ENCODE results near the gene AFMID.
A peak's percentile ranks its signal among the peaks of the same experiment; 100 is the strongest.
"Not testable (repeated sequence)": the region's sequence is repeated elsewhere in the genome, so short reads cannot be mapped to it uniquely, and the experiment has no call there.

The AFMID gene

DNA sequence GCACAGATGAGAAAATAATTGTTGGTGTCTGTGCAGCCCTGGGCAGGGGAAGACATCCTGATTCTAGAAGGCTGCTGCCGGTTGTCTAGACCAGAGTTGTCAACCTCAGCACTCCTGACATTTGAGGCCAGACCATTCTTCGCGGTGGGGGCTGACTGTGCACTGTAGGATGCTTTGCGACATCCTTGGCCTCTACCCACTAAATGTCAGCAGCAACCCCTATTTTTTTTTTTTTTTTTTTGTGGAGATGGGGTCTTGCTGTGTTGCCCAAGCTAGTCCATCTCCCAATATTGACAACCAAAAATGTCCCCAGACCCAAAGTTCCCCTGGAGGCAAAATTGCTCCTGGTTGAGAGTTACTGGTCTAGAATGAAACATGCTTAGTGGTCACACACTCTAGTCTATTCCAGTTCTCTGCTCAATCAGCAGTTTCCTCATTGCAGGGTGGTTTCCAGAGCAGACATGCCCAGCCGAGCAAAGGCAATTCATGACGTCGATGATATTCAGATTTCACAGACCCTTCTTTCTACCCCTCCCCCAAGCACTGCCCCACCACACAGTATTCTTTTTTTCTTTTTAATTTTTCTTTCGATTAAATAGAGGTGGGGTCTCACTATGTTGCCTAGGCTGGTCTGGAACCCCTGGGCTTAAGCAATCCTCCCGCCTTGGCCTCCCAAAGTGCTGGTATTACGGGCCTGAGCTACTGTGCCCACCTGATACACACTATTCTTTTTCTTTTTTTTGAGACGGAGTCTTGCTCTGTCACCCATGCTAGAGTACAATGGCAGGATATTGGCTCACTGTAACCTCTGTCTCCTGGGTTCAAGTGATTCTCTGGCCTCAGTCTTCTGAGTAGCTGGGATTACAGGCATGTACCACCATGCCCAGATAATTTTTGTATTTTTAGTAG, 32.0 kb upstream of the AFMID start:
- DNase-seq = peak; percentile 75

DNA sequence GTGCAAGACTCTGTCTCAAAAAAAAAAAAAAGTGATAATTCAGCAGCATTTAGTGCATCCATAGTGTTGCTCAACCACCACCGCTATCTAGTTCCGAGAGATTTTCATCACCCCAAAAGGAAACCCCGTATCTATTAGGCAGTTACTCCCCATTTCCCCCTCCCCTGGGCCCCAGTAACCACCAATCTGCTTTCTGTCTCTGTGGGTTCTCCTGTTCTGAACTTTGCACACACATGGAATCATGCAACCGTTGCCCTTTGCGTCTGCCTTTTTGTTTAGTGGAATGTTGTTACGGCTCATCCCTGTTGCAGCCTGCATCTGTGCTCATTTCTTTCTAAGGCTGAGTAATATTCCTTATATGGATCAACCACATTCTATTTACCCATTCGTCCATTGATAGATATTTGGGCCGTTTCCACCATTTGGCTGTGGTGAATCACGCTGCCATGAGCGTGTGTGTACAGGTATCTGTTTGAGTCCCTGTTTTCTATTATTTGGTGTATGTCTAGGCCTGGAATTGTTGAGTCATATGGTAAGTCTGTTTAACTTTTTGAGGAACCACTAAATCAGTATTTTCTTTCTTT, 27.5 kb upstream of the AFMID start:
- no peak for DNase-seq

DNA sequence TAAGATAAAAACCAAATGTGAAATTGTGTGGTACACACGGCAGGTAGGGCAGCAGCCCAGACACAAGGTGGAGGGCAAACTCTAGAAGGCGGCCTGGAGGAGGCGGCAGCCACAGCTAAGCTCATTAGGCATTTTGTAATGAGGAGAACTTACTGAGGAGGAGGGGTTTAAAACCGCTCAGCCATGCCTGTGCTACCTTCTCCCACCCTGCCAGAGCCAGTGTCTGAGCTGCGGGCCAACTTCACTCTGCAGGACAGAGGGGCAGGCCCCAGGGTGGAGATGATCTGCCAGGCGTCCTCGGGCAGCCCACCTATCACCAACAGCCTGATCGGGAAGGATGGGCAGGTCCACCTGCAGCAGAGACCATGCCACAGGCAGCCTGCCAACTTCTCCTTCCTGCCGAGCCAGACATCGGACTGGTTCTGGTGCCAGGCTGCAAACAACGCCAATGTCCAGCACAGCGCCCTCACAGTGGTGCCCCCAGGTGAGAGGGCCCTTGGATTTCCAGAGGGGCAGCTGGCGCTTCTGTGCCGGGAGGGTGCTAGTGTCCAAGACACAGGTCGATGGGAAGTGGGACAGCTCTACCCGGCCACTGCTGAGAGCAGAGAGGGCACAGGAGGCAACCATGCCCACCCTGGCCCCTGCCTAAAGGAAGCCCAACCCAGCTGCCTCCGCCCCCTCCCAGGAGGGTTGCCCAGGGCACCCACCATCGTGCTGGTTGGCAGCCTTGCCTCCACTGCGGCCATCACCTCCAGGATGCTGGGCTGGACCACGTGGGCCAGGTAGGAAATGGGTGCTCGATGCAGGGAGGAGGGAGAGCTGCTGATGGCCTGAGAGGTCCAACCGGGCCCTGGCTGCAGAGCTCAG, 23.0 kb upstream of the AFMID start:
- DNase-seq = no peak

DNA sequence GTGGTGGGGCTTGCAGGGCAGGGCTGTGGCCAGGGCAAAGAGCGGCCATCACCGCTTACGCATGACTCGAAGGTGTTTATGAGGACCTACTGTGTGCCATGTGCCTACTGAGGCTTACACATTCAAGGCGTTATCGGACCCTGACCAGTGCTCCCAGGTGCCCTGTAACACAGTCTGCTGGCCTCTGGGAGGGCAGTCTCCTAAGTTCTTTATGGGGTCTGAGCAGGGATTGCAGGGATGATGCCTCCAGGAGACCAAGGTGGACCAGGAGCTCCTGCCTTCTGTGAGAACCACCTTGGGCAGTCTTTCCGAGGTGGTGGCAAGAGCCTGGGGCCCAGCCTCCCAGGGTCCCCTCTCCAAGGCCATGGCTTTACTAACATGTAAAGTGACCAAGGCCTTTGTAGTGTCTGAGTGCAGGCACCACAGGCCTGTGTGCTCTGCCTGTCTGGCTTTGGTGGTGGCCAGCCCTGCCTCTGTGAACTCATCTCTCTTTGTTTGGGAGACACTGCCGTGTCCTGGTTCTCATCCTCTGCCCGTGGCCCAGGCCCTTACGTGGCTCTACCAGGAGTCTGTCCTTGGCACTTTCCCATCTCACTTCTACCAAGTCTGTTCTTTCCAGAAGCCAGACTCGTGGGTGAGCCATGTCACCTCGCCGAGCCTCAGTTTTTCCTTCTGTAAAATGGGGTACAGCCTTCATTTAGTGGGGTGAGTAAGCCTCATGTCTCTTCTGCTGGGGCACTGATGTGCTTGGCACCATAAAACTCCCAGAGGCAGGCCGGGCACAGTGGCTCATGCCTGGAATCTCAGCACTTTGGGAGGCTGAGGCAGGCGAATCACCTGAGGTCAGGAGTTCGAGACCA, 22.2 kb upstream of the AFMID start:
- no peak for DNase-seq

DNA sequence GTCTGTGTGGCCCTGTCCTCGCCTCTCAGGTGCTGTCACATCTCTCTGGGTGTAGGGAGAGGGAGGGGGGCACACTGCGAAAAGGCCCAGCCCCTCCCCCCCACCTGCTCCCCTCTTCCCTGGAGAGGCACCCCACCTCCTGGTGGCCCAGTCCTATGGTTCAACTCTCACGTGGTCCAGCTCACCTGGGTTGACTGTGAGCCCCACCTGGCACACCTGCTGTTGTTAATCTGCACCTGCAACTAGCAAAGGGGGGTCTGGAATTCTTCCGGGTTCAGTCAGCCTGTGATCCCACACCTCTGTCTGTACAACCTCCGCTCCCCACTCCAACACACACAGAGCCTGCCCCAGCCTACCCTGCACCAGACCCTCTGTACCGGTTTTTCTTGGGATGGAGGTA, 20.7 kb upstream of the AFMID start:
- no peak for DNase-seq

DNA sequence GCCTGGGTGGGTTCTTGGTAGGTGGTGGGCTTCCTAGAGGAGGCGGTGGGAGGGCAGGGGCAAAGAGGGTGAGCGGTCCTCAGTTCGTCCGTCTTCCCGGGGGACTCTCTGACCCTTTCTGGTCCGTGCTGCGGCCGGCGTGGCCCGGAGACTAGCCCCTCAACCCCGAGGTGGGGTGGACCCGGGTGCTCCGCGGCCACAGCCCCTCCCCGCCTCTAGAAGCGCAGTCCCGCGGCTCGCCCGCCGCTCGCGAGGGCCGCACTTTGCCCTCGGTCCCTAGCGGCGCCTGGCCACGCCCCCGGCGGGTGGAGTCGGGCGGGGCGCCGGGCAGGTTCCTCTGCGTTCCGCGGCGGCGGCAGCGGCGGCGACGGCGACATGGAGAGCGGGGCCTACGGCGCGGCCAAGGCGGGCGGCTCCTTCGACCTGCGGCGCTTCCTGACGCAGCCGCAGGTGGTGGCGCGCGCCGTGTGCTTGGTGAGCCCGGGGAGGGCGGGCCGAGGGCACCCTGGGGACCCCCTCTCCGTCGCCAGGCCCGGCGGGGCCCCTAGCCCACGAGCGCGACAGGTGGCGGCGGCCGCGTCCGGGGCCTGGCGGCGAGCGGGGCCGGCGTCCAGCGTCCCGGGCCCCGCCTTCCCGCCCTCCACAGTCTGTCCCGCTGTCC, 18.8 kb upstream of the AFMID start, which contains the start of gene SYNGR2:
SYNGR2 (plus strand) TSS at position 340 of the 661 bp plus-strand sequence; CDS start at position 376, 36 bp downstream.
- peak; percentile 90 for DNase-seq

DNA sequence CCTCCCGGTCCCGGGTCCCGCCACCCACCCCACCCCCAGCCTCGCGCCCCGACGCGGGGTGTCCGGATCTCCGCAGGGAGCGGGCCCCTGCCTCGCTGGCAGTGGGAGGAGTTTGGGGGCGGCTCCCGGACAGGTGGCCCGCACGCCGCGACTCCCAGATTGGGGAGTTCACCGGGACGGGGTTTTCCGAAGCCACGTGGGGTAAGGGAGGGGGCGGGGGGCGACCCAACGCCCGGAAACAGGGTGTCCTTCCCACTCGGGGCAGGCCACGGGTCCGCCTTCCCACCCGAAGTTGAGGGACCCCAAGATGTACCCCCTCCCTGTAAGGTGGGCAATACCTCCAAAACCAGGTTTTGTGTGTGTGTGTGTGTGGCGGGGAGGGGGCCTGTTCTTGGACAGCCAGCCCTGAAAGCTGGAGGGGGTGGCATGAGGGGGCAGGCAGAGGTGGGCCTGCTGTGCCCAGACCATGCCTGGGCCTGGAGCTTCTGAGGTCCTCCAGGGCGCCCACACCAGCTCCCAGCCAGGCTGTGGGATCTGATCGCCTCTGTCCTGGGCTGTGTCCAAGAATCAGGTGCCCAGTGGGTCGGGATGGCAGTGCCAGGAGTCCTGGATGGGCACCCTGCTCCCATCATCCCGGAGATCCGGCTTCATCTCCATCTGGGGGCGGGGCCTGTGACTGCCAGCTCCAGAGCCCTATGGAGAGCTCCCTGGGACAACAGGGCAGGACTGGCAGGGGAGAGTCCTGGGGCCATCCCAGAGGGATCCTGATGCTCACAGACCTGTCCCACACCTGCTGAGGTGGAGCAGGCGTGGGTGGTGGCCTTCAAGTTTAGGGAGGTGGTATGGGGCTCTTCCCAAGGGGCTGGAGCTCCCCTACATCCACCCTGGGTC, 18.0 kb upstream of the AFMID start:
- no peak for DNase-seq

DNA sequence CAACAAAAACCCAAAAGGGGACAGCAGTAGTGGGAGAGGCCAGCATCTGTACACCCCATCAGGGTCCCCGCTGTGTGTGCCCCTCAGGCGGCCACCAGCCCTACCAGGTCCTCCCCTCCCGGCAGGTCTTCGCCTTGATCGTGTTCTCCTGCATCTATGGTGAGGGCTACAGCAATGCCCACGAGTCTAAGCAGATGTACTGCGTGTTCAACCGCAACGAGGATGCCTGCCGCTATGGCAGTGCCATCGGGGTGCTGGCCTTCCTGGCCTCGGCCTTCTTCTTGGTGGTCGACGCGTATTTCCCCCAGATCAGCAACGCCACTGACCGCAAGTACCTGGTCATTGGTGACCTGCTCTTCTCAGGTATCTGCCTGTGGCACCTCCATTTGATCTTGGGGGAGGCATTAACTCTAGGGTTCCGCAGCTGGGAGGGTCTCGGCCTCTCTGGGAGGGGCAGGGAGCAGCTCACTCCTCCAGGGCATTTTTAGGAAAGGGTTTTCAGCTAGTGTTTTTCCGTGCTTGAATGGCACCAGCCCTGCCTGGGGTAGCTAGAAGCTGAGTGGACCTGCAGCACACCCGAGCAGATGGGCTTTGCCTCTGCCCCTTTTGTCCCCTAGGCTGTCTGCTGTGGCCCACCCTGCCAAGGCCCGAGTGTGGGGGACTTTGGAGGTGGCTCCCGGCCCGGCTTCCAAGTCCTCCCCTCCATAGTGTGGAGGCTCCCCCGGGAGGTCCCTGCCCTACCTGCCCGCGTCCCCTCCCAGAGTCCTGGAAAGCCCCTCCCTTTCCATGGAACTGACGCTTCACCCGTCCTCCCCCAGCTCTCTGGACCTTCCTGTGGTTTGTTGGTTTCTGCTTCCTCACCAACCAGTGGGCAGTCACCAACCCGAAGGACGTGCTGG, 16.2 kb upstream of the AFMID start:
- DNase-seq = peak; percentile 14

DNA sequence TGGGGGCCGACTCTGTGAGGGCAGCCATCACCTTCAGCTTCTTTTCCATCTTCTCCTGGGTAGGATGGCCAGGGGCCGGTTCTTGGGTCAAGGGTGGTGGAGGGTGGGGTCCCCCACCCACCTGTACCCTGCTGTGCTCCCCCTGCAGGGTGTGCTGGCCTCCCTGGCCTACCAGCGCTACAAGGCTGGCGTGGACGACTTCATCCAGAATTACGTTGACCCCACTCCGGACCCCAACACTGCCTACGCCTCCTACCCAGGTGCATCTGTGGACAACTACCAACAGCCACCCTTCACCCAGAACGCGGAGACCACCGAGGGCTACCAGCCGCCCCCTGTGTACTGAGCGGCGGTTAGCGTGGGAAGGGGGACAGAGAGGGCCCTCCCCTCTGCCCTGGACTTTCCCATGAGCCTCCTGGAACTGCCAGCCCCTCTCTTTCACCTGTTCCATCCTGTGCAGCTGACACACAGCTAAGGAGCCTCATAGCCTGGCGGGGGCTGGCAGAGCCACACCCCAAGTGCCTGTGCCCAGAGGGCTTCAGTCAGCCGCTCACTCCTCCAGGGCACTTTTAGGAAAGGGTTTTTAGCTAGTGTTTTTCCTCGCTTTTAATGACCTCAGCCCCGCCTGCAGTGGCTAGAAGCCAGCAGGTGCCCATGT, 15.4 kb upstream of the AFMID start:
- DNase-seq = not testable (repeated sequence)

DNA sequence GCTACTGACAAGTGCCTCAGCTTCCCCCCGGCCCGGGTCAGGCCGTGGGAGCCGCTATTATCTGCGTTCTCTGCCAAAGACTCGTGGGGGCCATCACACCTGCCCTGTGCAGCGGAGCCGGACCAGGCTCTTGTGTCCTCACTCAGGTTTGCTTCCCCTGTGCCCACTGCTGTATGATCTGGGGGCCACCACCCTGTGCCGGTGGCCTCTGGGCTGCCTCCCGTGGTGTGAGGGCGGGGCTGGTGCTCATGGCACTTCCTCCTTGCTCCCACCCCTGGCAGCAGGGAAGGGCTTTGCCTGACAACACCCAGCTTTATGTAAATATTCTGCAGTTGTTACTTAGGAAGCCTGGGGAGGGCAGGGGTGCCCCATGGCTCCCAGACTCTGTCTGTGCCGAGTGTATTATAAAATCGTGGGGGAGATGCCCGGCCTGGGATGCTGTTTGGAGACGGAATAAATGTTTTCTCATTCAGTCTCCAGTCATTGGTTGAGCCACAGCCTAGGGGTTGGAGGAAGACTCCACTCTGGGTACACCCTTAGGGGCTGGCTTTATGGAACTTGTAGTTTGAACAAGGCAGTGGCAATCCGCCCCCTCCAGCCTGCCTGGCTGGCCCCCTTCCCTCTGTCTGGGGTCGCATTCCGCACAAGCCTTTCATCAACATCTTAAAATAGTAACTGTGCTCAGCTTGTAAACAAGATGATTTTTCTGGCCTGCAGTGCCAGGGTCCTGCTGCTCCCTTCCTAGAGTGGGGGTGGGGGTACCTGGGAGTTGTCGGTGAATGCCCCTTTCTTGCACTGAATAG, 14.7 kb upstream of the AFMID start:
- no peak for DNase-seq

DNA sequence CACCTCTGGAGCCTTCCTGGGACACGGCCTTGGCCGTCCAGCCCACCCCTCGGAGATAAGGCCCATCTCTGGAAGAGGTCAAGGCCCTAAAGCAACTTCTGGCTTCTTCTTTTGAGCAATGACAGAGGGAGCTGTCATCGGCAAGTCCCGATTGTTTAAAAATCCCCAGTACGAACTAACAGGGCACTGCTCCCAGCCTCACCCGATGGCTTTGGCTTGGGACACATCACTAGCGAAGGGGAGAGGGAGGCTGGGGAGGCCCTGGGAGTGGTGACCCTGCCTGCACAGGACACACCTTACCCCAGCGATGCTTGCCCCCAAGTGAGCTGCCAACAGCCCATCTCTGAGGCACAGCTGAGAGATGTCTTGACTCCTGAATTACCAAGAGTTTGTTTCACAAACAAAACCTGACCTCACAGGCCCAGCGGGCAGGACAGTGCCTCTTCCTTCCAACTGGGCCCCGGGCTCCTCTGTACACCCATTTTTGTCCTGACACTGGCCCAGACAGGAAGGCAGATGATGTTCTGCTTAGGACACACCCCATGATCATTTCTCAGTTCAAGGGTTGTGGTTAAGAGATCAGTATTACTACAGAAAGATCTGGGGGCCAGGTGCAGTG, 14.0 kb upstream of the AFMID start:
- DNase-seq = no peak

DNA sequence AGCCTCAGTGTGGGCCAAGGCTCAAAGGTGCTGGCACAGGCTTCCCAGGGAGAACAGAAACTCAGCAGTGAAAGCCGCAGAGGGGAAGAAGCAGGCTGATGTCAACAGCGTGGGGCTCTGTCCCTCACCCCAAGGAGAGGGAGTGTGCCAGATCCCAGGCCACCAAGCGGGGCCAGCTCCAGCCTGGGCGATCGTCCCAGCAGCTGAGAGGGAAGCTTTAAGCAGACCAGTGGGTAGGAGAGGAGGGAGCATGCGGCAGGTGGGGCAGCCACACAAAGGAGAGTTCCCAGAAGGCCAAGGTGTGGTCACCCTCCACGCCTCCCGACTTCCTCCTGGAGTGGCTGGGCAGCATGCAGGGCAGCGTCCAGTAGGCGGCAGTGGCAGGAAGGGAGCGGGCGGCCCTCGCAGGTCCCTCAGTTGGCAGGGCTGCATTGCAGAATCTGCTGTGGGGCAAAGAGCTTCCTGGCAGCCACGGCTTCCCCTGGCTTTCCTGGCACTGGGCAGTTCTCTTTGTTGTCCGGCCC, 12.8 kb upstream of the AFMID start:
- DNase-seq = no peak

DNA sequence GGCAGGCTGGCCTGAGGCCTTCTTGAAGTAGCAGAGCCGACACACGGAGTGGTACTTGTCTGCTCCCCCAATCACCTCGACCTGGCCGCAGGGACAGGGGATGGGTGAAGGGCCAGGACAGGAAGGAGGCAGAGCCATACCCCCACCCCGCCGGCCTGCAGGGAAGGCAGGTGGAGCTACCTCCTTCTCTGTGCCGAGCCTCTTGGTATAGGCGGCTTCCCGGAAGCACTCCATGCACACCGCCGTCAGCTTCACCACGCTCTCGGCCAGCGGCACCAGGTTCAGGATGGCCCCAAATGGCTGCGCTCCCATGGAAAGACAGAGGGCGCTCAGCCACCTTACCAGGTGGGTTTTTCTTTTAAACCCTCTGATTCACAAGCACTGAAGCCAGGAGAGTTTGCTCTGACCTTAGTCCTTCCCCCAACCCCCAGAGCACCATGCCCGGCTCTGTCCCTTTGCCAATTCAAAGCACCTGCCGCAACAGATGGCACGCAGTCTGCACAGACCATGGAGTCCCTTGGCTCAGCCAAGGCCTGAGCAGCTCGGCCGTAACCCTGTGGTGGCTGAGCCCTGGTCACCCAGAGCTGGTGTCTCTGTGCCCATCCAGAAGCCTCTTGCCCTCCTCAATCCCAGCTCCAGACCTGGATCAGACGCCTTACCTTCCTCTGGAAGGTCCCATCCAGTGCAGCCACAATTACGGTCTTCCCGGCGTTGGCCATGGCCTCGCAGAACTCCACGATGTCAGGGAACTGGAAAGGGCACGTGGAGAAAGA, 12.1 kb upstream of the AFMID start:
- no peak for DNase-seq

DNA sequence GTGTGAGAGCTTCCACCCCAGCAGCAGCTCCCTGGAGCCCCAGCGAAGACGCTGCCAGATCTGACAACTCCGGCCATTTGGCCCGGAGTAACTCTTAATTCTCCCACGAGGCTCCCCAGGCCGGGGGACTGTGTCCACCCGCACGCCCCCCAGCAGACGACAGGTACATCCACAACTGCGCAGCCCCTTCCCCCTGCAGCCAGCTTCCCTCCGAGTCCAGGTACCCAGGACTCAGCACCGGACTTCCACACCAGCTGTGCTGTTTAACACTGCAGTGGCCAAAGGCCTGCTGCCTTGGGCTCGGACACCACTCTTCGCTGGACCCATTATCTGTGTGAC, 11.6 kb upstream of the AFMID start:
- no peak for DNase-seq

DNA sequence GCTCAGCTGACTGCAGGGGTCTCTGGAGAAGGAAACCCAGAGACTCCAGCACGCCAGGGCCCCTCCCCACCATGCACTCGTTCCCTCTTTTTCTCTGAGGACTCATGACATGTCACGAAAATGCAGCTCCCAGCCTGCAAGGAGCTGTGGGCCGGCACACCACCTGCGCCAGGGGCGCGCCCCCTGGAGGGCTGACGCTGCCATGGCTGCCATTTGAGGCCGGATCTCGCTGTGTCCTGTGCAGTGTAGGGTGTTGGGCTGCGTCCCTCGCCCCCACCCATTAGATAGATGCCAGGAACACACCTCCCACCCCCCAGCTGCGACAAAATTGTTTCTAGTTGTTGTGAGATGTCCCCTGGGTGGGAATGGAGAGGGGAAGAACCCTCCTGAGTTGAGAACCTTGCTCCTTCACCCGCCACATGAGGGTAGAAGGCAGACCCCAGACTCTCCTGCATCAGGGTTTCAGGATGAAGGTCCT, 10.6 kb upstream of the AFMID start:
- DNase-seq = peak; percentile 79

DNA sequence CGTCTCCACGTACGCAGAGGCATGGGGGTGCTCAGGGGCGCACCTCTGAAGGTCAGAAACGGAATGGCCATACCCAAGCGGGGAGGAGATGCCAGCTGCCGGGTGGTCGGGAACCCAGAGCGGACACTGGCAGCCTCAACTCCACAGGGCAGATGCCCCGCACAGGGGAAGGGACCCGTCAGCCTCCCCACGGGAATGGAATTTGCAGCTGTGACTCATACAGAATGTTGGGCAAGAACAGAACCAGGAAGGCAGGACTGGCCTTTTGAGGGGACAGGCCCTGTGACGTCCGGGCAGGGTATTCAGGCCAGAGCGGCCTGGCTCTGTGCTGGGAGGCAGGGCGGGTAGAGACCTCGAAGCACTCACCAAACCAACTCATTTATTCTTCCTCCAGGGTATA, 7.8 kb upstream of the AFMID start:
- DNase-seq = no peak

DNA sequence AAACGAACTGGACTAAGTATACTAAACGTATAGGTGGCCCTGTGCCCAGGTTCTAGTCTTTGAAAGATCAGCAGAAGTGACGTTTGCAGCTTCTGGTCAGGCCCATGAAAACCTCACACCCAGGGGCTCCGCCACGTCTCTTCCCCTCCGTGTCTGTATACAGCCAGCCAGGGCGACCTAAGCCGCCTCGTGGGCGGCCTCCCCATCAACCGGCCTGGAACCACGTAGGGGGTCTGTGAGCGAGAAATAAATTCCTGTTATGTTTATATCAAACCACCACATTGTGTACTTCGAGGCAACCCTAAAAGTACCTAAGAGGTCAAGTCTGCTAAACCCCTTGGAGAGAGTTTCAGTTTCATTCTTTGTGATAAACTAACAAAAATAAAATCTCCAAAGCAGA, 7.1 kb upstream of the AFMID start:
- no peak for DNase-seq
